Fibroblast of lung (primary cell): ENCODE measurements around the gene STK36.

Experiments used
- CTCF ChIP-seq, 2 donors: IDR thresholded peaks in 1 of 2; conservative IDR thresholded peaks in 1 of 2; 1 replicate in 1 of 2; 2 replicates in 1 of 2; pipeline ENCODE4 v1.5.1; 2011 to 2012; ENCODE audit warnings: low read length in 2 of 2, control low read depth in 1 of 2, inconsistent platforms in 1 of 2, low read depth in 1 of 2, mild to moderate bottlenecking in 1 of 2
- EZH2 ChIP-seq: IDR thresholded peaks from 2 replicates; pipeline ENCODE4 v1.5.1; 2012; ENCODE audit warnings: low read length, control low read depth, mild to moderate bottlenecking; ENCODE audit errors: missing control alignments

- no peak for TF ChIP-seq CTCF (conservative IDR thresholded peaks at IDR 0.05 in 1 of 2, IDR thresholded peaks at IDR 0.05 in 1 of 2; ENCODE audit: low read depth in 1 of 2, low read length in 2 of 2)
- TF ChIP-seq EZH2: no peak
Observed at GRCh38 chr2:218746960-218747359, 75.1 kb downstream of the STK36 start.
